ENCODE measurements around the gene SLCO2B1. TPM values are rescaled to one million over a fixed set of nuclear protein-coding genes. Genes with fewer than 3 reads are reported as not detected.

The SLCO2B1 gene
- total and polyA plus RNA-seq, 2 donors from 2014 or later, result 8.9 to 117 TPM

- intact Hi-C loops (cut with DNase I), result loop anchor here (10.0 kb wide), 1 partner anchor 46 kb away; no protein-coding TSS in a partner anchor
- no peak overlapping the region for H3K27ac ChIP-seq (ENCODE audit: low read depth in 2 of 2, low read length in 2 of 2)
- no peak for DNase-seq
- no peaks in the 10 kb centered on the region for H3K9me3 ChIP-seq (ENCODE audit: control insufficient read depth in 2 of 3, insufficient read depth in 1 of 3, low read length in 3 of 3)
- TF ChIP-seq CTCF (IDR thresholded peaks at IDR 0.05; ENCODE audit: borderline replicate concordance, extremely low read depth, insufficient read depth), result no peak
- no peak overlapping the region for H3K9ac ChIP-seq (ENCODE audit: low read length in 3 of 3)
- FAIRE-seq, result no peak
- H3K4me1 ChIP-seq (ENCODE audit: control insufficient read depth in 2 of 3, insufficient read depth in 2 of 3, low read depth in 1 of 3, low read length in 3 of 3), result peaks cover 0 to 8% (median 3%) of the 10 kb centered on the region in 3 donors
- no peaks in the 10 kb centered on the region for H3K27me3 ChIP-seq (ENCODE audit: control insufficient read depth, insufficient read depth, low read length)
- no peaks in the 10 kb centered on the region for H3K36me3 ChIP-seq (ENCODE audit: control insufficient read depth in 2 of 3, insufficient read depth in 3 of 3, low read length in 3 of 3)
- H3K4me3 ChIP-seq (ENCODE audit: low read length in 3 of 3), result no peak overlapping the region
These were observed 39.9 kb downstream of the SLCO2B1 start for GRCh38 chr11:75190652-75191329.

- Histone ChIP-seq H3K27ac (ENCODE audit: low read depth in 2 of 2, low read length in 2 of 2) (no peak overlapping the region), H3K9me3 (ENCODE audit: control insufficient read depth in 2 of 3, insufficient read depth in 1 of 3, low read length in 3 of 3) (no peaks in the 10 kb centered on the region)
- no peak for FAIRE-seq
These were observed 40.4 kb downstream of the SLCO2B1 start for GRCh38 chr11:75191330-75191717.

GRCh38 chr11:75193271-75193670 is 42.4 kb downstream of the SLCO2B1 start:
- FAIRE-seq (no peak), DNase-seq (no peak)
- H3K4me1 ChIP-seq (ENCODE audit: control insufficient read depth in 2 of 3, insufficient read depth in 2 of 3, low read depth in 1 of 3, low read length in 3 of 3), result peaks cover 0 to 8% (median 3%) of the 10 kb centered on the region in 3 donors
- H3K27ac ChIP-seq (ENCODE audit: low read depth in 2 of 2, low read length in 2 of 2), result no peak overlapping the region
- no peak overlapping the region for H3K4me3 ChIP-seq (ENCODE audit: low read length in 3 of 3)
- no peaks in the 10 kb centered on the region for H3K27me3 ChIP-seq (ENCODE audit: control insufficient read depth, insufficient read depth, low read length)
- H3K9me3 ChIP-seq (ENCODE audit: control insufficient read depth in 2 of 3, insufficient read depth in 1 of 3, low read length in 3 of 3), result no peaks in the 10 kb centered on the region
- no peaks in the 10 kb centered on the region for H3K36me3 ChIP-seq (ENCODE audit: control insufficient read depth in 2 of 3, insufficient read depth in 3 of 3, low read length in 3 of 3)
- no peak for TF ChIP-seq CTCF (IDR thresholded peaks at IDR 0.05; ENCODE audit: borderline replicate concordance, extremely low read depth, insufficient read depth)
- intact Hi-C loops (cut with DNase I), result loop anchor here (10.0 kb wide), 1 partner anchor 48 kb away; no protein-coding TSS in a partner anchor
- H3K9ac ChIP-seq (ENCODE audit: low read length in 3 of 3), result no peak overlapping the region

More at GRCh38 chr11:75191330-75191717, 40.4 kb downstream of the SLCO2B1 start:
- no peaks in the 10 kb centered on the region for H3K27me3 ChIP-seq (ENCODE audit: control insufficient read depth, insufficient read depth, low read length)
- intact Hi-C loops (cut with DNase I), result loop anchor here (10.0 kb wide), 1 partner anchor 47 kb away; no protein-coding TSS in a partner anchor
- no peaks in the 10 kb centered on the region for H3K36me3 ChIP-seq (ENCODE audit: control insufficient read depth in 2 of 3, insufficient read depth in 3 of 3, low read length in 3 of 3)
- no peak overlapping the region for H3K9ac ChIP-seq (ENCODE audit: low read length in 3 of 3)
- DNase-seq, result peak in 3 of 5 donors; percentile 65 to 71 (median 67)
- H3K4me1 ChIP-seq (ENCODE audit: control insufficient read depth in 2 of 3, insufficient read depth in 2 of 3, low read depth in 1 of 3, low read length in 3 of 3), result peaks cover 0 to 8% (median 3%) of the 10 kb centered on the region in 3 donors
- no peak for TF ChIP-seq CTCF (IDR thresholded peaks at IDR 0.05; ENCODE audit: borderline replicate concordance, extremely low read depth, insufficient read depth)
- no peak overlapping the region for H3K4me3 ChIP-seq (ENCODE audit: low read length in 3 of 3)
